Nephron progenitor cell (in vitro differentiated cells): ENCODE measurements around the gene SLC45A3.
"Not testable (repeated sequence)": the region's sequence is repeated elsewhere in the genome, so short reads cannot be mapped to it uniquely, and the experiment has no call there.

ENCODE experiments used
- DNase-seq: peaks from one replicate; pipeline ENCODE4 v3.0.0; 2021
- H3K27ac Mint-ChIP-seq: 2 replicates; pipeline ENCODE4 v1.8.0; 2021; ENCODE audit warnings: mild to moderate bottlenecking, moderate library complexity, mixed read lengths
- H3K27me3 Mint-ChIP-seq: 2 replicates; pipeline ENCODE4 v1.8.0; 2021; ENCODE audit warnings: mild to moderate bottlenecking, low read depth, mixed read lengths; ENCODE audit not compliant: poor library complexity
- H3K36me3 Mint-ChIP-seq: 2 replicates; pipeline ENCODE4 v1.8.0; 2021; ENCODE audit warnings: low read depth, mixed read lengths
- H3K4me1 Mint-ChIP-seq: 2 replicates; pipeline ENCODE4 v1.8.0; 2021; ENCODE audit warnings: mixed read lengths
- H3K4me3 Mint-ChIP-seq: 2 replicates; pipeline ENCODE4 v1.8.0; 2021; ENCODE audit warnings: mild to moderate bottlenecking, moderate library complexity, mixed read lengths
- H3K9me3 Mint-ChIP-seq: 2 replicates; pipeline ENCODE4 v1.8.0; 2021; ENCODE audit warnings: mild to moderate bottlenecking, moderate library complexity, mixed read lengths
- TF ChIP-seq, protein P1 (sequence below): fragments of 200-600 bp; sonication (generic); IDR thresholded peaks from 2 replicates; pipeline ENCODE4 v1.5.0; 2021; ENCODE audit warnings: antibody characterized with exemption

Gene SLC45A3, protein sequence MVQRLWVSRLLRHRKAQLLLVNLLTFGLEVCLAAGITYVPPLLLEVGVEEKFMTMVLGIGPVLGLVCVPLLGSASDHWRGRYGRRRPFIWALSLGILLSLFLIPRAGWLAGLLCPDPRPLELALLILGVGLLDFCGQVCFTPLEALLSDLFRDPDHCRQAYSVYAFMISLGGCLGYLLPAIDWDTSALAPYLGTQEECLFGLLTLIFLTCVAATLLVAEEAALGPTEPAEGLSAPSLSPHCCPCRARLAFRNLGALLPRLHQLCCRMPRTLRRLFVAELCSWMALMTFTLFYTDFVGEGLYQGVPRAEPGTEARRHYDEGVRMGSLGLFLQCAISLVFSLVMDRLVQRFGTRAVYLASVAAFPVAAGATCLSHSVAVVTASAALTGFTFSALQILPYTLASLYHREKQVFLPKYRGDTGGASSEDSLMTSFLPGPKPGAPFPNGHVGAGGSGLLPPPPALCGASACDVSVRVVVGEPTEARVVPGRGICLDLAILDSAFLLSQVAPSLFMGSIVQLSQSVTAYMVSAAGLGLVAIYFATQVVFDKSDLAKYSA

DNA sequence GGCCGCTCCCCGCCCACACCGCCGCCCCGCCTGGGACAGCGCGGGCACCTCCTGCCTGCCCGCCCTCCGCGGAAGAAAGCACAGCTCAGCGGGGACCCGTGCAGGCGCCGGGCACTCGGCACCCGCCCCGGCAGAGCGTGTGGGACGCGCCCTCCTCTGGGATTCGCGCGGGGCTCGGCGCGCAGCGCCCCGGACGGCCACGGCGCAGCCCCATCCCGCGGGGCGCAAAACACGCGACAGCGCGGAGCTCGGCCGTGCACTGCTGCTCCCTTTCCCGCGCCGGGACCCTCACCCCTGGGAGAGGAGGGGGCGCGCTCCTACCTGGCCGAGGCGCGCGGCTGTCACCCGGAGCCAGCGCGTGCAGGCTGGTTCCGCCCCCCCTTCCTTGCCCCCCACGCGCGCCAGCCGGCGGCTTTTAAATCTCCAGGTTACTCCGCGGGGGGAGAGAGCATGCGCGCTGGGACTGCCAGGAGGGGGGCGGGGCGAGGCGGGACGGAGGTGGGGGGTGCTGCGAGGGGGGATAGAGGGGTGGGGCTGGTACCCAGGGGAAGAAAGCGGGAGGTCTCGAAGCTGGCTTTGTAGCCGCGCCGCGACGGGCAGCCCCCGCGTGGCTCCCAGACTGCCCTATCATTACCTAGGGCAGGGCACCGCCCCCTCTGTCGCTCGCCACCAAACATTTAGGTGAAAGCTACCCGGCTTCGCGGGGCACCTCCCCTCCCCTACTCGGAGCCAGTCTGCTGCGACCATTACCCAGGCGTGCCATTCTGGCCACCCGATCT, at the start of gene SLC45A3:
SLC45A3 (minus strand) TSS at position 437 of the 779 bp plus-strand sequence. CDS start 15,853 bp downstream, outside the sequence.
- H3K9me3 Mint-ChIP-seq = no peaks in the 10 kb centered on the region
- peak; percentile 78 for DNase-seq
- peak within 1 kb of the TSS; percentile 82 for H3K4me3 Mint-ChIP-seq
- H3K36me3 Mint-ChIP-seq = no peaks in the 10 kb centered on the region
- TF ChIP-seq, protein P1, sequence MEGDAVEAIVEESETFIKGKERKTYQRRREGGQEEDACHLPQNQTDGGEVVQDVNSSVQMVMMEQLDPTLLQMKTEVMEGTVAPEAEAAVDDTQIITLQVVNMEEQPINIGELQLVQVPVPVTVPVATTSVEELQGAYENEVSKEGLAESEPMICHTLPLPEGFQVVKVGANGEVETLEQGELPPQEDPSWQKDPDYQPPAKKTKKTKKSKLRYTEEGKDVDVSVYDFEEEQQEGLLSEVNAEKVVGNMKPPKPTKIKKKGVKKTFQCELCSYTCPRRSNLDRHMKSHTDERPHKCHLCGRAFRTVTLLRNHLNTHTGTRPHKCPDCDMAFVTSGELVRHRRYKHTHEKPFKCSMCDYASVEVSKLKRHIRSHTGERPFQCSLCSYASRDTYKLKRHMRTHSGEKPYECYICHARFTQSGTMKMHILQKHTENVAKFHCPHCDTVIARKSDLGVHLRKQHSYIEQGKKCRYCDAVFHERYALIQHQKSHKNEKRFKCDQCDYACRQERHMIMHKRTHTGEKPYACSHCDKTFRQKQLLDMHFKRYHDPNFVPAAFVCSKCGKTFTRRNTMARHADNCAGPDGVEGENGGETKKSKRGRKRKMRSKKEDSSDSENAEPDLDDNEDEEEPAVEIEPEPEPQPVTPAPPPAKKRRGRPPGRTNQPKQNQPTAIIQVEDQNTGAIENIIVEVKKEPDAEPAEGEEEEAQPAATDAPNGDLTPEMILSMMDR = no peak
- H3K27me3 Mint-ChIP-seq = peaks cover 23% of the 10 kb centered on the region
- no peak within 1 kb of the TSS for H3K27ac Mint-ChIP-seq
- peaks cover 41% of the 10 kb centered on the region for H3K4me1 Mint-ChIP-seq

DNA sequence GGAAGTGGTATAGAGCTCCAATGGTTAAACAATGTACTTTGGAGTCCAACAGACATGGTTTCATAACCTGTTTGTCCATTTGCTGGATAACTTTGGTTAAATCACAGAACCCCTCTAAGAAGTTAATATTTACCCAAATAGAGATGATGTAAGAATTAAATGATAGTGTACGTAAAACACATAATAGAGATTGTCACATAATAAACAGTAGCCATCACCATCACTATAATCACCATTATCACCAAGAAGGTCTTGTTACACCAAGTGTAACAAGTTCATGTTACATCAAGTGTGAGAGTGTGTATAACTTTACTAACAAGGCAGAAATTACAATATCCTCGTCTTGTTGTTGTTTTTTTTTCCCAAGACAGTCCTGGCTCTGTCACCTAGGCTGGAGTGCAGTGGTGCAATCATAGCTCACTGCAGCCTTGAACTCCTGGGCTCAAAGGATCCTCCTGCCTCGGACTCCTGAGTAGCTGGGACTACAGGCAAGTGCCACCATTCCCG, 46.4 kb upstream of the SLC45A3 start:
- Mint-ChIP-seq H3K4me1 (no peaks in the 10 kb centered on the region), H3K36me3 (peaks cover 80% of the 10 kb centered on the region), H3K27ac (no peak overlapping the region), H3K4me3 (no peak overlapping the region), H3K9me3 (peaks cover 5% of the 10 kb centered on the region), H3K27me3 (no peaks in the 10 kb centered on the region)
- DNase-seq = no peak
- TF ChIP-seq, protein P1 = no peak

DNA sequence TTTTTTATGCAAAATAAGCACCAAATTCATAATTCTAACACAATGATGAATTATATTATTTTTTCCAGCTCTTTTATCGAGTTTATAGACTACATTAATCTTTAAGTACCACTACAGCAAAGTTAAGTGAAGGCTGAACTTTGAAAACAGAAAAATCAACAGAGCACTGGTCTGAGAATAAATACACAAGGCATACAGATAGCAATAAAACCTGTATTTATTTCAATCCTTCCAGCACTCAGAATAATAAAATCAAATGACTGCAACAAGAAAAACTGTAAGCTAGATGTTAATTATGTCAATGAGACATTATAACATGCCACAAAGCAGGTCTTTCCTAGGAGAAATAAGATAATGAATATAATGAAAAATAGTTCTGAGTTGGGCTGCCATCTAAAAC, 45.2 kb upstream of the SLC45A3 start:
- Mint-ChIP-seq H3K36me3 (peaks cover 80% of the 10 kb centered on the region), H3K27me3 (no peaks in the 10 kb centered on the region), H3K4me1 (no peaks in the 10 kb centered on the region), H3K4me3 (no peak overlapping the region), H3K27ac (peak overlapping the region; percentile 60), H3K9me3 (peaks cover 1% of the 10 kb centered on the region)
- TF ChIP-seq, protein P1 = no peak
- no peak for DNase-seq

DNA sequence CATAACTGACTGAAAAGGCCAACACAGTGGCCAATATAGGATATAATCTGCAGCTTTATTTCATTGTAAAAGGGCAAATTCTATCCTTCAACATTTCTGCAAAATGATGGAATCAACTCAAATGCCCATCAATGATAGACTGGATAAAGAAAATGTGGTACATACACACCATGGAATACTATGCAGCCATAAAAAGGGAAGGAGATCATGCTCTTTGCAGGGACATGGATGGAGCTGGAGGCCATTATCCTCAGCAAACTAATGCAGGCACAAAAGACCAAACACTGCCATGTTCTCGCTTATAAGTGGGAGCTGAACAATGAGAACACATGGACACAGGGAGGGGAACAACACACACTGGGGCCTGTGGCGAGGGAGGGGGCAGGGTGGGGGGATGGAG, 40.4 kb upstream of the SLC45A3 start:
- not testable (repeated sequence) for DNase-seq, H3K27ac Mint-ChIP-seq, H3K27me3 Mint-ChIP-seq, H3K4me1 Mint-ChIP-seq, H3K4me3 Mint-ChIP-seq, H3K9me3 Mint-ChIP-seq
- peaks cover 83% of the 10 kb centered on the region for H3K36me3 Mint-ChIP-seq

DNA sequence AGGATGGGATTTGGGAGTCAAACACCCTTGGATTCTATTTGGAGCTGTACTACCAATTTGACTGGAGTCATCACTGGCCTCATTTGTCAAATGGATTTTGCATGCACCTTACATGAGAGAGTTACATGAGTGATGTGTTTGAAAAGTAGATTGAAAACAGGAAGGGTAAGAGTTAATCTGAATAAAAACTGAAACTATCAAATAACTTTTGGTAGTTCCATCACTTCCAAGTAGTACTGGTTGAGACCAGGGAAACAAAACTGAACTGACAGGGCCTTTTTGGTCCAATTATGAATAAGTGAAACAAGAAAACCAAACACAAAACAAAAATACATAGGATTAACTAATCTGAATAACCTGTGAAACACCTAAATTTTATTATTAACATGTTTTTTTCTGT, 39.5 kb upstream of the SLC45A3 start:
- Mint-ChIP-seq H3K4me3 (no peak overlapping the region), H3K36me3 (peaks cover 83% of the 10 kb centered on the region), H3K4me1 (peaks cover 11% of the 10 kb centered on the region), H3K27ac (no peak overlapping the region), H3K27me3 (no peaks in the 10 kb centered on the region), H3K9me3 (no peaks in the 10 kb centered on the region)
- DNase-seq = no peak
- TF ChIP-seq, protein P1 = no peak

DNA sequence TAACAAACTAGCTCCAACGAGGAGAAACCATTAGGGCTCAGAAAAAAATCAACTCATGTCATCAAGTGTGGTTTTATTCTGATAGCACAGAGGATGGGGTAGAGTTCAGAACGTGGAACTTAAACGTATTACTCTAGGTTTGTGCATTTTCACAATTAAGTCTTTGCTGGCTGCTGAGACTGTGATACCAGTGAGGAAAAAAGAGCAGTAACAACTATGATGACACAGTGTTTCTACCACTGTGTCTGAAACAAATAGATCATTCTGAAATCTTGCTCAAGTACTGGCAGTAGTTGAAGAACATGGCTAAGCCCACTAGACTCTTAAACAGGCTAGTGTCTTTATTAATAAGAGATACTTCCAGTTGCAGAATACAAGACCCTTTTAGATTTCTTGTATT, 38.7 kb upstream of the SLC45A3 start:
- no peaks in the 10 kb centered on the region for H3K9me3 Mint-ChIP-seq
- H3K4me1 Mint-ChIP-seq = peaks cover 11% of the 10 kb centered on the region
- no peak overlapping the region for H3K4me3 Mint-ChIP-seq
- H3K27me3 Mint-ChIP-seq = no peaks in the 10 kb centered on the region
- peaks cover 79% of the 10 kb centered on the region for H3K36me3 Mint-ChIP-seq
- TF ChIP-seq, protein P1 = no peak
- no peak overlapping the region for H3K27ac Mint-ChIP-seq
- DNase-seq = no peak
